ENCODE data around the gene AP1S2.

Gene AP1S2

DNA sequence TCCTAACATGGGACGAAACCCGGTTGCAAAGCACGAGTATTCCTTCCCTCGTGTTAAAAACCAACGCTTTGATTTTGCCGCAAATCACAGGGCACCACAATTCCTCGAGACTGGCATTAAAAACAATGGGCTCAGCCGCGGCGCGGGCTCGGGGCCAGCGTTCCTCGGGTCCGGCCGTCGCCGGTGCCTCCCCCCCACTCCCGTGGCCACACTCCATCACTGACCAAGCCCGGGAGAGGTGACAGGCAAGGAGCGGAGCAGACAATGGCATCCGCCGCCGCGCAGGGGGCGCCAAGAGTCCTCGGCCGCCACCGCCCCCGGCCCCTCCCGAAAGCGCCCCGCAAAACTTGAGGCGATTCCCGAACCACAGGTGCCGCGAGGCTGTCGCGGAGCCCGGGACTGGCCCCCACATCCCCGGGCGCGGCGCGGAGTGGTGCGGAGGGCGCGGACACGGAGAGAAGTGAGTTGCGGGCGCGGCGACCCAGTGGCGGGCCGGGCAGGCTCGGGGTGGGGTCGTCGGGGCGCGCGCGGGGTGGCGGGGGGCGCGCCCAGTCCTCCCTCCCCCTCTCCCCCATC is 445 bp downstream of the AP1S2 start:
- no peak overlapping the region for H2AFZ ChIP-seq (ENCODE audit: low read depth, low read length, severe bottlenecking)
- H3K9ac ChIP-seq (ENCODE audit: low read length) = peak overlapping the region; percentile 71
- peak overlapping the region; percentile 87 for H3K4me2 ChIP-seq (ENCODE audit: low read depth, low read length, poor library complexity, severe bottlenecking)
- no peaks in the 10 kb centered on the region for H3K9me2 ChIP-seq (replicated peaks; ENCODE audit: insufficient read depth, low read length)
- peaks cover 15% of the 10 kb centered on the region for H3F3A ChIP-seq (ENCODE audit: insufficient read depth)
- H3K27ac ChIP-seq (ENCODE audit: low read depth, low read length) = peak overlapping the region; percentile 52
- peaks cover 30% of the 10 kb centered on the region for H3K79me2 ChIP-seq (ENCODE audit: insufficient read depth, low read length)
- H4K20me1 ChIP-seq (ENCODE audit: low read depth, low read length) = no peaks in the 10 kb centered on the region
- H3K4me3 ChIP-seq (ENCODE audit: insufficient read depth, low read length, poor library complexity, severe bottlenecking) = peak overlapping the region; percentile 51
- no peaks in the 10 kb centered on the region for H3K9me3 ChIP-seq (ENCODE audit: insufficient read depth, low read length)
- no peaks in the 10 kb centered on the region for H3K27me3 ChIP-seq (ENCODE audit: low read length)
- peaks cover 5% of the 10 kb centered on the region; the same call in 1 of the 2 replicates for H3K36me3 ChIP-seq (ENCODE audit: low read length)
- TF ChIP-seq, protein P1, sequence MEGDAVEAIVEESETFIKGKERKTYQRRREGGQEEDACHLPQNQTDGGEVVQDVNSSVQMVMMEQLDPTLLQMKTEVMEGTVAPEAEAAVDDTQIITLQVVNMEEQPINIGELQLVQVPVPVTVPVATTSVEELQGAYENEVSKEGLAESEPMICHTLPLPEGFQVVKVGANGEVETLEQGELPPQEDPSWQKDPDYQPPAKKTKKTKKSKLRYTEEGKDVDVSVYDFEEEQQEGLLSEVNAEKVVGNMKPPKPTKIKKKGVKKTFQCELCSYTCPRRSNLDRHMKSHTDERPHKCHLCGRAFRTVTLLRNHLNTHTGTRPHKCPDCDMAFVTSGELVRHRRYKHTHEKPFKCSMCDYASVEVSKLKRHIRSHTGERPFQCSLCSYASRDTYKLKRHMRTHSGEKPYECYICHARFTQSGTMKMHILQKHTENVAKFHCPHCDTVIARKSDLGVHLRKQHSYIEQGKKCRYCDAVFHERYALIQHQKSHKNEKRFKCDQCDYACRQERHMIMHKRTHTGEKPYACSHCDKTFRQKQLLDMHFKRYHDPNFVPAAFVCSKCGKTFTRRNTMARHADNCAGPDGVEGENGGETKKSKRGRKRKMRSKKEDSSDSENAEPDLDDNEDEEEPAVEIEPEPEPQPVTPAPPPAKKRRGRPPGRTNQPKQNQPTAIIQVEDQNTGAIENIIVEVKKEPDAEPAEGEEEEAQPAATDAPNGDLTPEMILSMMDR (IDR thresholded peaks at IDR 0.05; ENCODE audit: insufficient read depth, low read length, poor library complexity, severe bottlenecking) = peak; percentile 19
- TF ChIP-seq EZH2phosphoT487 (conservative IDR thresholded peaks at IDR 0.05; ENCODE audit: low read length) = no peak

DNA sequence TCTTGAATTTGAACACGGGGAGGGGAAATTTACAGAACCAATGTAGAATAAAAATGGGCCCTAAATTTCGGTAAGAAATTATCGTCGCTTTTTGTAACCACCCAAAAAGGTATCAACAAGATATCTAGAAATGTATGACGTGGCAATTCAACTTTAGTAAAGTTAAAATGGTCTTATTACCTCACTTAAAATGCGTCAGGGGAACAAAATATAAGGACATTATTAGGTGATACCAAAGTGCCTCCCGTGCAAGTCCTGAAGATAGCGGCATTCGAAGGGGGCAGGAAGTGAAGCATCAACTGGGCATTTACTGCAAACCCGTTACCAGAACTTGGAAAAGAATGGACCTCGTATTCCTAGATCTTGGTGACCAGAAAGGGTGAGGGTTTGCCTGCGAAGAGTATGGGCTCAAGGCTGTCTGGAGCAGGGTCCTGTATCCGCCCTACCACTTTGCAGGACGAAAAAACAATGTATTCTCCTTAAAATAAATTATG is 980 bp downstream of the AP1S2 start:
- H3K9ac ChIP-seq (ENCODE audit: low read length) = peak overlapping the region; percentile 71
- H4K20me1 ChIP-seq (ENCODE audit: low read depth, low read length) = no peaks in the 10 kb centered on the region
- peaks cover 5% of the 10 kb centered on the region; the same call in 1 of the 2 replicates for H3K36me3 ChIP-seq (ENCODE audit: low read length)
- peaks cover 30% of the 10 kb centered on the region for H3K79me2 ChIP-seq (ENCODE audit: insufficient read depth, low read length)
- peak overlapping the region; percentile 52; the same call in 1 of the 2 replicates for H3K27ac ChIP-seq (ENCODE audit: low read depth, low read length)
- H2AFZ ChIP-seq (ENCODE audit: low read depth, low read length, severe bottlenecking) = no peak overlapping the region
- H3K9me3 ChIP-seq (ENCODE audit: insufficient read depth, low read length) = no peaks in the 10 kb centered on the region
- no peaks in the 10 kb centered on the region for H3K9me2 ChIP-seq (replicated peaks; ENCODE audit: insufficient read depth, low read length)
- H3F3A ChIP-seq (ENCODE audit: insufficient read depth) = peaks cover 15% of the 10 kb centered on the region
- peak overlapping the region; percentile 51 for H3K4me3 ChIP-seq (ENCODE audit: insufficient read depth, low read length, poor library complexity, severe bottlenecking)
- no peaks in the 10 kb centered on the region for H3K27me3 ChIP-seq (ENCODE audit: low read length)
- no peak for TF ChIP-seq EZH2phosphoT487 (conservative IDR thresholded peaks at IDR 0.05; ENCODE audit: low read length)
- TF ChIP-seq, protein P1 (IDR thresholded peaks at IDR 0.05; ENCODE audit: insufficient read depth, low read length, poor library complexity, severe bottlenecking) = no peak
- peak overlapping the region; percentile 87 for H3K4me2 ChIP-seq (ENCODE audit: low read depth, low read length, poor library complexity, severe bottlenecking)

DNA sequence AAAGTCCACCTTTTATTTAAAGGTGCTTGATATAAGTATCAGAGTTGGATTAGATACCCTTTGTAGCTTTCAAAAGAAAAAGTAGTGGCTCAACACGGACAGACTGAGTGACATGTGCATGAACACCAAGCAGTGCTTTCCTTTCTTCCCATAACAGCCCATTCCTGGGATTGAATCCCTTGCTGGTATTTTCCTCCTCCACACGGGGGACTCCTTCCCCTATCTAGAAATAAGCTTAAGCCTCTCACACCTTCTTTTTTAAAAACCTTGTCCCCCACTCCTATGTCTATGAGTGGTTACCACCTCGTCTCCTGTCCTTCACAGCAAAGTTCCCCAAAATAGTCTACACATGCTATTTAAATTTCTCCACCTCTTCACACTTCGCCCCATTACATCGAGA is 5.1 kb downstream of the AP1S2 start:
- H3K9me3 ChIP-seq (ENCODE audit: insufficient read depth, low read length) = no peaks in the 10 kb centered on the region
- peaks cover 5% of the 10 kb centered on the region; the same call in 1 of the 2 replicates for H3K36me3 ChIP-seq (ENCODE audit: low read length)
- H3F3A ChIP-seq (ENCODE audit: insufficient read depth) = no peaks in the 10 kb centered on the region; the same call in 1 of the 2 replicates
- no peak overlapping the region for H2AFZ ChIP-seq (ENCODE audit: low read depth, low read length, severe bottlenecking)
- no peak overlapping the region for H3K4me2 ChIP-seq (ENCODE audit: low read depth, low read length, poor library complexity, severe bottlenecking)
- H3K79me2 ChIP-seq (ENCODE audit: insufficient read depth, low read length) = peaks cover 38% of the 10 kb centered on the region
- no peak overlapping the region for H3K9ac ChIP-seq (ENCODE audit: low read length)
- H3K4me3 ChIP-seq (ENCODE audit: insufficient read depth, low read length, poor library complexity, severe bottlenecking) = no peak overlapping the region
- H3K27ac ChIP-seq (ENCODE audit: low read depth, low read length) = no peak overlapping the region
- H4K20me1 ChIP-seq (ENCODE audit: low read depth, low read length) = no peaks in the 10 kb centered on the region
- TF ChIP-seq EZH2phosphoT487 (conservative IDR thresholded peaks at IDR 0.05; ENCODE audit: low read length) = no peak
- TF ChIP-seq, protein P1 (IDR thresholded peaks at IDR 0.05; ENCODE audit: insufficient read depth, low read length, poor library complexity, severe bottlenecking) = no peak
- H3K9me2 ChIP-seq (replicated peaks; ENCODE audit: insufficient read depth, low read length) = no peaks in the 10 kb centered on the region
- no peaks in the 10 kb centered on the region for H3K27me3 ChIP-seq (ENCODE audit: low read length)
